D721Med (cell line): Measurements from ENCODE around the gene NRSN2.
"Not testable (repeated sequence)": the region's sequence is repeated elsewhere in the genome, so short reads cannot be mapped to it uniquely, and the experiment has no call there.

Source experiments
- DNase-seq: peaks from one replicate; pipeline ENCODE4 v3.0.0; 2011; ENCODE audit warnings: low spot score; ENCODE audit not compliant: insufficient read length
- FAIRE-seq: peaks from 2 replicates; lab custom pipeline; 2011; peaks lifted over from hg19 to GRCh38; lab: Jason Lieb, UNC
- CTCF ChIP-seq: IDR thresholded peaks from 2 replicates; pipeline ENCODE4 v1.5.1; 2012; ENCODE audit warnings: mild to moderate bottlenecking, control low read depth; ENCODE audit not compliant: insufficient read depth; ENCODE audit errors: missing control alignments

NRSN2 gene

GRCh38 chr20:347640-348484 is 951 bp downstream of the NRSN2 start:
- peak; percentile 66 for DNase-seq
- no peak for TF ChIP-seq CTCF

GRCh38 chr20:348972-349841 is 2.3 kb downstream of the NRSN2 start:
- no peak for FAIRE-seq
- no peak for TF ChIP-seq CTCF
- DNase-seq: no peak

More at GRCh38 chr20:347640-348484, 951 bp downstream of the NRSN2 start:
- FAIRE-seq: no peak

GRCh38 chr20:353166-353565 is 6.3 kb downstream of the NRSN2 start:
- DNase-seq (no peak), FAIRE-seq (no peak)
- TF ChIP-seq CTCF: no peak

- TF ChIP-seq CTCF: peak; percentile 98
- DNase-seq: peak; percentile 57
- FAIRE-seq: no peak
Measured at GRCh38 chr20:354298-354977, 7.5 kb downstream of the NRSN2 start.

GRCh38 chr20:356154-356553 is 9.2 kb downstream of the NRSN2 start:
- FAIRE-seq, DNase-seq: not testable (repeated sequence)

- DNase-seq (no peak), FAIRE-seq (no peak)
- TF ChIP-seq CTCF: no peak
Measured at GRCh38 chr20:356745-357144, 9.8 kb downstream of the NRSN2 start.

- no peak for FAIRE-seq
Measured at GRCh38 chr20:358891-359555, 12.1 kb downstream of the NRSN2 start.

More at GRCh38 chr20:358891-359555, 12.1 kb downstream of the NRSN2 start:
- TF ChIP-seq CTCF: no peak
- no peak for DNase-seq
